OCI-LY3 (cell line): ENCODE data around the gene RNGTT.

ENCODE experiments used
- EZH2phosphoT487 ChIP-seq: fragments of 200-600 bp; shearing (Covaris generic); IDR thresholded peaks from 2 replicates; pipeline ENCODE4 v1.6.1; 2018; ENCODE audit warnings: antibody characterized with exemption, mixed run types, low read depth
- TF ChIP-seq, protein P1 (sequence below): fragments of 200-600, 300-600 bp; sonication (generic); IDR thresholded peaks from 2 replicates; pipeline ENCODE4 v1.5.1; 2014; ENCODE audit warnings: antibody characterized with exemption, low read length, low read depth

DNA sequence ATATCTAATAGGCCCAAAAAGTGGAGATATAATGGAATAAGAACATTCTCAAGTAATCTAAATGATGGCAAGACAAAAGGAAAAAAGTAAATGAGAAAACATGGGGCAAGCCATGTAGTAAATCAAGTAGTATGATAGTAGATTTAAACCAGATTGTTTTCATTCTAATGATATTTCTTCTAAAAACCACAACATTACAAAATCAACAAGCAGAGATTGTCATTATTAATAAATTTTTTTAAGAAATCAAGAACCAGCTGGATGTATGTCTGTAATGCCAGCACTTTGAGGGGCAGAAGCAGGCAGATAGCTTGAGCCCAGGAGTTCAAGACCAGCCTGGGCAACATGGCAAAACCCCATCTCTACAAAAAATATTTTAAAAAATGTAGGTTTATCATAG is 155.0 kb downstream of the RNGTT start:
- TF ChIP-seq, protein P1, sequence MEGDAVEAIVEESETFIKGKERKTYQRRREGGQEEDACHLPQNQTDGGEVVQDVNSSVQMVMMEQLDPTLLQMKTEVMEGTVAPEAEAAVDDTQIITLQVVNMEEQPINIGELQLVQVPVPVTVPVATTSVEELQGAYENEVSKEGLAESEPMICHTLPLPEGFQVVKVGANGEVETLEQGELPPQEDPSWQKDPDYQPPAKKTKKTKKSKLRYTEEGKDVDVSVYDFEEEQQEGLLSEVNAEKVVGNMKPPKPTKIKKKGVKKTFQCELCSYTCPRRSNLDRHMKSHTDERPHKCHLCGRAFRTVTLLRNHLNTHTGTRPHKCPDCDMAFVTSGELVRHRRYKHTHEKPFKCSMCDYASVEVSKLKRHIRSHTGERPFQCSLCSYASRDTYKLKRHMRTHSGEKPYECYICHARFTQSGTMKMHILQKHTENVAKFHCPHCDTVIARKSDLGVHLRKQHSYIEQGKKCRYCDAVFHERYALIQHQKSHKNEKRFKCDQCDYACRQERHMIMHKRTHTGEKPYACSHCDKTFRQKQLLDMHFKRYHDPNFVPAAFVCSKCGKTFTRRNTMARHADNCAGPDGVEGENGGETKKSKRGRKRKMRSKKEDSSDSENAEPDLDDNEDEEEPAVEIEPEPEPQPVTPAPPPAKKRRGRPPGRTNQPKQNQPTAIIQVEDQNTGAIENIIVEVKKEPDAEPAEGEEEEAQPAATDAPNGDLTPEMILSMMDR: no peak
- no peak for TF ChIP-seq EZH2phosphoT487
